Transverse colon (tissue), 3 donors: ENCODE results near the gene C16orf89.

Source experiments
- CTCF ChIP-seq, 5 experiments: fragments of 200-600 bp in 3 of 5; fragments of 450-650 bp in 2 of 5; sonication (generic) in 3 of 5; IDR thresholded peaks; 1 replicate in 2 of 5; 2 replicates in 3 of 5; pipeline ENCODE4 v1.5.1; 2016 to 2017; ENCODE audit warnings: antibody characterized with exemption in 5 of 5, inconsistent platforms in 3 of 5, mild to moderate bottlenecking in 2 of 5, moderate library complexity in 1 of 5
- EP300 ChIP-seq: sonication (generic); formaldehyde crosslinking; IDR thresholded peaks from one replicate; pipeline ENCODE4 v1.6.1; 2017; ENCODE audit warnings: antibody characterized with exemption, low read depth

GRCh38 chr16:5001986-5002385 is 63.8 kb downstream of the C16orf89 start:
- no peak for TF ChIP-seq EP300
- TF ChIP-seq CTCF (IDR thresholded peaks at IDR 0.05), result no peak
